OCI-LY7 (cell line): ENCODE data around the gene GXYLT2.

Experiments
- CTCF ChIP-seq: fragments of 200-600 bp; sonication (generic); conservative IDR thresholded peaks from 2 replicates; pipeline ENCODE4 v1.5.1; 2014; ENCODE audit warnings: mild to moderate bottlenecking, antibody characterized with exemption, low read length, moderate library complexity, mixed read lengths
- EZH2phosphoT487 ChIP-seq: fragments of 200-600 bp; sonication (generic); IDR thresholded peaks from 2 replicates; pipeline ENCODE4 v1.6.1; 2018; ENCODE audit warnings: low read depth, borderline replicate concordance, mild to moderate bottlenecking, mixed run types, antibody characterized with exemption, low read length, moderate library complexity, mixed read lengths

- TF ChIP-seq CTCF (no peak), EZH2phosphoT487 (no peak)
Measured at GRCh38 chr3:72968266-72968664, 80.4 kb downstream of the GXYLT2 start.
